Activated CD4-positive, alpha-beta T cell treated with anti-CD3 and anti-CD28 coated beads, Interleukin-2, amount 10 ng/mL, durations not matched to agents 24 days and 14 days (primary cell): ENCODE results near the gene ICA1L. TPM values are rescaled to one million over a fixed set of nuclear protein-coding genes. Genes with fewer than 3 reads are reported as not detected.
"Not testable (repeated sequence)": the region's sequence is repeated elsewhere in the genome, so short reads cannot be mapped to it uniquely, and the experiment has no call there.

ENCODE experiments used
- DNase-seq: peaks from one replicate; pipeline ENCODE4 v3.0.0; 2022
- H3K27ac Mint-ChIP-seq: one replicate; pipeline ENCODE4 v1.8.0; 2022; ENCODE audit warnings: mild to moderate bottlenecking, mixed read lengths
- H3K27me3 Mint-ChIP-seq: one replicate; pipeline ENCODE4 v1.8.0; 2022; ENCODE audit warnings: mixed read lengths
- H3K36me3 Mint-ChIP-seq: one replicate; pipeline ENCODE4 v1.8.0; 2022; ENCODE audit warnings: low read depth, mild to moderate bottlenecking, mixed read lengths
- H3K4me1 Mint-ChIP-seq: one replicate; pipeline ENCODE4 v1.8.0; 2021; ENCODE audit warnings: mixed read lengths
- H3K4me3 Mint-ChIP-seq: one replicate; pipeline ENCODE4 v1.8.0; 2022; ENCODE audit warnings: mild to moderate bottlenecking, moderate library complexity, mixed read lengths
- H3K9me3 Mint-ChIP-seq: one replicate; pipeline ENCODE4 v1.8.0; 2021; ENCODE audit warnings: mixed read lengths
- intact Hi-C: fragments of 100-400 bp; cut with micrococcal nuclease; formaldehyde crosslinking; loops from one replicate; pipeline ENCODE4 v1.15.1; 2023
- total RNA-seq: library from RNA; stranded (reverse); gene quantifications from 2 replicates; pipeline ENCODE4 v1.2.3, GENCODE V29; 2022

ICA1L gene
- total RNA-seq, 1 donor from 2014 or later: 7.8 TPM

GRCh38 chr2:202881570-202881969, 10.0 kb upstream of the ICA1L start:
- intact Hi-C loops: no loop called here
- no peak for DNase-seq
- H3K27me3 Mint-ChIP-seq: no peaks in the 10 kb centered on the region
- H3K36me3 Mint-ChIP-seq: peaks cover 27% of the 10 kb centered on the region
- H3K27ac Mint-ChIP-seq: no peak overlapping the region
- peaks cover 4% of the 10 kb centered on the region for H3K4me1 Mint-ChIP-seq
- no peak overlapping the region for H3K4me3 Mint-ChIP-seq
- H3K9me3 Mint-ChIP-seq: no peaks in the 10 kb centered on the region

GRCh38 chr2:202877699-202878098, 6.1 kb upstream of the ICA1L start:
- H3K4me1 Mint-ChIP-seq: no peaks in the 10 kb centered on the region
- H3K9me3 Mint-ChIP-seq: no peaks in the 10 kb centered on the region
- no peak for DNase-seq
- H3K36me3 Mint-ChIP-seq: peaks cover 9% of the 10 kb centered on the region
- intact Hi-C loops: no loop called here
- no peaks in the 10 kb centered on the region for H3K27me3 Mint-ChIP-seq
- H3K27ac Mint-ChIP-seq: no peak overlapping the region
- H3K4me3 Mint-ChIP-seq: no peak overlapping the region

GRCh38 chr2:202870431-202871299, 901 bp downstream of the ICA1L start:
- no peaks in the 10 kb centered on the region for H3K36me3 Mint-ChIP-seq
- intact Hi-C loops: loop anchor here (1.0 to 2.0 kb wide), 6 partner anchors 39 to 296 kb away; partner anchors contain the start of genes FAM117B, NBEAL1 and WDR12
- H3K27me3 Mint-ChIP-seq: no peaks in the 10 kb centered on the region
- DNase-seq: peak; percentile 90
- peak overlapping the region; percentile 87 for H3K27ac Mint-ChIP-seq
- no peaks in the 10 kb centered on the region for H3K9me3 Mint-ChIP-seq
- peak overlapping the region; percentile 88 for H3K4me3 Mint-ChIP-seq
- peaks cover 7% of the 10 kb centered on the region for H3K4me1 Mint-ChIP-seq

- DNase-seq: no peak
- no peaks in the 10 kb centered on the region for H3K36me3 Mint-ChIP-seq
- peaks cover 2% of the 10 kb centered on the region for H3K4me1 Mint-ChIP-seq
- intact Hi-C loops: no loop called here
- peaks cover 4% of the 10 kb centered on the region for H3K9me3 Mint-ChIP-seq
- no peaks in the 10 kb centered on the region for H3K27me3 Mint-ChIP-seq
- H3K4me3 Mint-ChIP-seq: no peak overlapping the region
- H3K27ac Mint-ChIP-seq: no peak overlapping the region
Measured at GRCh38 chr2:202861987-202862386, 9.6 kb downstream of the ICA1L start.

- intact Hi-C loops: no loop called here
- no peak overlapping the region for H3K4me3 Mint-ChIP-seq
- H3K36me3 Mint-ChIP-seq: no peaks in the 10 kb centered on the region
- no peak overlapping the region for H3K27ac Mint-ChIP-seq
- DNase-seq: no peak
- H3K4me1 Mint-ChIP-seq: peaks cover 2% of the 10 kb centered on the region
- H3K27me3 Mint-ChIP-seq: peaks cover 1% of the 10 kb centered on the region
- peaks cover 8% of the 10 kb centered on the region for H3K9me3 Mint-ChIP-seq
Measured at GRCh38 chr2:202858601-202859000, 13.0 kb downstream of the ICA1L start.

- H3K4me1 Mint-ChIP-seq, H3K9me3 Mint-ChIP-seq, H3K4me3 Mint-ChIP-seq, H3K36me3 Mint-ChIP-seq, DNase-seq, H3K27me3 Mint-ChIP-seq, intact Hi-C loops, H3K27ac Mint-ChIP-seq: not testable (repeated sequence)
Measured at GRCh38 chr2:202849343-202849742, 22.2 kb downstream of the ICA1L start.

GRCh38 chr2:202848813-202849212, 22.8 kb downstream of the ICA1L start:
- Mint-ChIP-seq H3K9me3 (peaks cover 4% of the 10 kb centered on the region), H3K36me3 (no peaks in the 10 kb centered on the region), H3K4me1 (no peaks in the 10 kb centered on the region), H3K27me3 (no peaks in the 10 kb centered on the region), H3K4me3 (no peak overlapping the region), H3K27ac (no peak overlapping the region)
- no peak for DNase-seq
- intact Hi-C loops: no loop called here

GRCh38 chr2:202847693-202848524, 23.7 kb downstream of the ICA1L start:
- intact Hi-C loops: no loop called here

GRCh38 chr2:202844656-202845055, 26.9 kb downstream of the ICA1L start:
- Mint-ChIP-seq H3K27ac (no peak overlapping the region), H3K9me3 (peaks cover 12% of the 10 kb centered on the region), H3K27me3 (no peaks in the 10 kb centered on the region), H3K36me3 (no peaks in the 10 kb centered on the region), H3K4me3 (no peak overlapping the region), H3K4me1 (no peaks in the 10 kb centered on the region)
- DNase-seq: no peak
- intact Hi-C loops: no loop called here

More at GRCh38 chr2:202847693-202848524, 23.7 kb downstream of the ICA1L start:
- Mint-ChIP-seq H3K27ac (no peak overlapping the region), H3K27me3 (no peaks in the 10 kb centered on the region), H3K36me3 (no peaks in the 10 kb centered on the region), H3K4me3 (no peak overlapping the region), H3K9me3 (peaks cover 8% of the 10 kb centered on the region), H3K4me1 (no peaks in the 10 kb centered on the region)
- DNase-seq: no peak

- Mint-ChIP-seq H3K4me3 (no peak overlapping the region), H3K27ac (no peak overlapping the region), H3K9me3 (peaks cover 10% of the 10 kb centered on the region), H3K4me1 (no peaks in the 10 kb centered on the region), H3K27me3 (no peaks in the 10 kb centered on the region), H3K36me3 (no peaks in the 10 kb centered on the region)
- intact Hi-C loops: no loop called here
- DNase-seq: no peak
Measured at GRCh38 chr2:202842690-202843089, 28.9 kb downstream of the ICA1L start.

GRCh38 chr2:202841090-202841867, 30.3 kb downstream of the ICA1L start:
- intact Hi-C loops: no loop called here
- H3K27me3 Mint-ChIP-seq: no peaks in the 10 kb centered on the region
- H3K9me3 Mint-ChIP-seq: peaks cover 8% of the 10 kb centered on the region
- H3K4me3 Mint-ChIP-seq: no peak overlapping the region
- H3K36me3 Mint-ChIP-seq: no peaks in the 10 kb centered on the region
- H3K27ac Mint-ChIP-seq: no peak overlapping the region
- DNase-seq: no peak
- no peaks in the 10 kb centered on the region for H3K4me1 Mint-ChIP-seq

GRCh38 chr2:202831242-202832220, 40.0 kb downstream of the ICA1L start:
- Mint-ChIP-seq H3K4me3 (no peak overlapping the region), H3K4me1 (peaks cover 9% of the 10 kb centered on the region), H3K27me3 (no peaks in the 10 kb centered on the region), H3K36me3 (no peaks in the 10 kb centered on the region), H3K9me3 (no peaks in the 10 kb centered on the region), H3K27ac (no peak overlapping the region)
- intact Hi-C loops: loop anchor here (1.0 to 5.0 kb wide), 2 partner anchors 39 to 621 kb away; no protein-coding TSS in a partner anchor
- peak; percentile 81 for DNase-seq

GRCh38 chr2:202824901-202825300, 46.7 kb downstream of the ICA1L start:
- intact Hi-C loops: no loop called here
- Mint-ChIP-seq H3K4me1 (no peaks in the 10 kb centered on the region), H3K27ac (no peak overlapping the region), H3K27me3 (no peaks in the 10 kb centered on the region), H3K9me3 (no peaks in the 10 kb centered on the region), H3K36me3 (no peaks in the 10 kb centered on the region), H3K4me3 (no peak overlapping the region)
- peak; percentile 40 for DNase-seq
